Measurements from ENCODE around the gene CHIT1. TPM values are rescaled to one million over a fixed set of nuclear protein-coding genes. Genes with fewer than 3 reads are reported as not detected.

Gene CHIT1
- total RNA-seq (2016; rRNA removed; fragmentation: Illumina TruSeq; extraction: Trizol) (not detected in 2 replicates), polyA plus RNA-seq (2011; rRNA removed) (not detected in 2 replicates), polyA minus RNA-seq (2011; rRNA and poly(A)+ RNA removed; ENCODE audit: low replicate concordance) (0.16 TPM in 1 of 2 replicates, not detected in the other), Bru-seq, nascent RNA (percentile 7 among the genes with signal in this experiment), BruChase-seq, experiment 1, labeled RNA remaining after a 6-hour chase (not detected), BruChase-seq, experiment 2, labeled RNA remaining after a 2-hour chase (not detected)
- not detected in 2 replicates for total RNA-seq (2016; cell fraction: cytosol; rRNA removed; fragmentation: Illumina TruSeq; extraction: Trizol; ENCODE audit: low read depth)
- not detected in 2 replicates for total RNA-seq (2016; cell fraction: insoluble cytoplasmic fraction; rRNA removed; fragmentation: Illumina TruSeq; extraction: Trizol)
- not detected in 2 replicates for total RNA-seq (2016; cell fraction: membrane; rRNA removed; fragmentation: Illumina TruSeq; extraction: Trizol)
- not detected in 2 replicates for total RNA-seq (2016; cell fraction: nucleus; rRNA removed; fragmentation: Illumina TruSeq; extraction: Trizol)
- not detected in 2 replicates for polyA plus RNA-seq (2011; cell fraction: cytosol; rRNA removed)
- not detected in 2 replicates for polyA plus RNA-seq (2011; cell fraction: nucleus; rRNA removed)
- polyA plus RNA-seq (2012) = not detected in 2 replicates
- not detected in 2 replicates for polyA plus RNA-seq (2016; cell fraction: cytosol; fragmentation: Illumina TruSeq; extraction: Trizol; ENCODE audit: low read depth)
- polyA plus RNA-seq (2016; cell fraction: insoluble cytoplasmic fraction; fragmentation: Illumina TruSeq; extraction: Trizol; ENCODE audit: low read depth) = not detected in 2 replicates
- not detected in 2 replicates for polyA plus RNA-seq (2016; cell fraction: membrane; fragmentation: Illumina TruSeq; extraction: Trizol; ENCODE audit: low read depth)
- polyA plus RNA-seq (2016; cell fraction: nucleus; fragmentation: Illumina TruSeq; extraction: Trizol; ENCODE audit: insufficient read depth, low read depth) = not detected in 2 replicates
- polyA minus RNA-seq (2011; cell fraction: cytosol; rRNA and poly(A)+ RNA removed) = not detected in 2 replicates
- polyA minus RNA-seq (2011; cell fraction: nucleus; rRNA and poly(A)+ RNA removed) = not detected in 2 replicates
- long read RNA-seq, experiment 1 = 0 reads
- long read RNA-seq, experiment 2 = 0 reads

GRCh38 chr1:203229471-203230135 lies at the start of gene CHIT1:
CHIT1 (minus strand) TSS chr1:203229673; CDS start chr1:203229636, 37 bp downstream.
- no peaks in the 10 kb centered on the region for H3K79me2 ChIP-seq (ENCODE audit: insufficient read depth, low read length)
- in situ Hi-C loops (cut with HindIII; ENCODE audit: extremely low pct_ligation_motif_present, low pct_unique_long_range_greater_than_20kb) (no loop called here), intact Hi-C loops (cut with micrococcal nuclease; ENCODE audit: unreplicated experiment) (no loop called here)
- no peaks in the 10 kb centered on the region for H4K20me1 ChIP-seq (ENCODE audit: insufficient read depth, low read length)
- no peaks in the 10 kb centered on the region for H3K9me3 ChIP-seq (ENCODE audit: low read length)
- no peaks in the 10 kb centered on the region for H3K4me1 ChIP-seq (ENCODE audit: insufficient read depth, low read length)
- no peak within 1 kb of the TSS for H3K27ac ChIP-seq (ENCODE audit: extremely low read length, insufficient read depth, low read length)
- no peak within 1 kb of the TSS for H2AFZ ChIP-seq (ENCODE audit: low read length)
- CTCF ChIA-PET (ENCODE audit: low intra/inter-chr PET ratio, low total read pairs) = no interaction called here
- POLR2A ChIA-PET = no interaction called here
- ATAC-seq (no peak), DNase-seq (ENCODE audit: low spot score) (no peak), FAIRE-seq (no peak)
- no peak within 1 kb of the TSS for H3K4me2 ChIP-seq (ENCODE audit: low read depth, low read length)
- no peak within 1 kb of the TSS for H3K4me3 ChIP-seq (replicated peaks in 1 of 3; ENCODE audit: insufficient read depth in 1 of 3, low read depth in 2 of 3, low read length in 3 of 3)
- 40% methylated on average over 6 of the region's 7 CpGs for WGBS (ENCODE audit: low lambda C conversion rate)
- no peak within 1 kb of the TSS for H3K9ac ChIP-seq (ENCODE audit: insufficient read depth, low read depth, low read length)
- H3K27me3 ChIP-seq (ENCODE audit: control insufficient read depth in 1 of 2, insufficient read depth in 2 of 2, low read length in 2 of 2) = peaks cover 0 to 22% of the 10 kb centered on the region in 2 experiments; a peak in 3 of 5 replicates
- BruUV-seq (replicated peaks) = no TSS peak
- H3K36me3 ChIP-seq (replicated peaks in 1 of 2; ENCODE audit: control insufficient read depth in 1 of 2, insufficient read depth in 2 of 2, low read length in 2 of 2) = no peaks in the 10 kb centered on the region
- TF ChIP-seq ZNF660 (CRISPR knock-in tag; IDR thresholded peaks at IDR 0.05; ENCODE audit: borderline replicate concordance, low read depth) = no peak
- no peak for TF ChIP-seq DR1 (CRISPR knock-in tag; IDR thresholded peaks at IDR 0.05)
- TF ChIP-seq ETV5 (CRISPR knock-in tag; IDR thresholded peaks at IDR 0.05; ENCODE audit: borderline replicate concordance) = no peak
- no peak for TF ChIP-seq ZNF337 (CRISPR knock-in tag; IDR thresholded peaks at IDR 0.05; ENCODE audit: borderline replicate concordance, low read depth)
- no peak for TF ChIP-seq NRL (CRISPR knock-in tag; IDR thresholded peaks at IDR 0.05; ENCODE audit: borderline replicate concordance)
- TF ChIP-seq, protein P1, sequence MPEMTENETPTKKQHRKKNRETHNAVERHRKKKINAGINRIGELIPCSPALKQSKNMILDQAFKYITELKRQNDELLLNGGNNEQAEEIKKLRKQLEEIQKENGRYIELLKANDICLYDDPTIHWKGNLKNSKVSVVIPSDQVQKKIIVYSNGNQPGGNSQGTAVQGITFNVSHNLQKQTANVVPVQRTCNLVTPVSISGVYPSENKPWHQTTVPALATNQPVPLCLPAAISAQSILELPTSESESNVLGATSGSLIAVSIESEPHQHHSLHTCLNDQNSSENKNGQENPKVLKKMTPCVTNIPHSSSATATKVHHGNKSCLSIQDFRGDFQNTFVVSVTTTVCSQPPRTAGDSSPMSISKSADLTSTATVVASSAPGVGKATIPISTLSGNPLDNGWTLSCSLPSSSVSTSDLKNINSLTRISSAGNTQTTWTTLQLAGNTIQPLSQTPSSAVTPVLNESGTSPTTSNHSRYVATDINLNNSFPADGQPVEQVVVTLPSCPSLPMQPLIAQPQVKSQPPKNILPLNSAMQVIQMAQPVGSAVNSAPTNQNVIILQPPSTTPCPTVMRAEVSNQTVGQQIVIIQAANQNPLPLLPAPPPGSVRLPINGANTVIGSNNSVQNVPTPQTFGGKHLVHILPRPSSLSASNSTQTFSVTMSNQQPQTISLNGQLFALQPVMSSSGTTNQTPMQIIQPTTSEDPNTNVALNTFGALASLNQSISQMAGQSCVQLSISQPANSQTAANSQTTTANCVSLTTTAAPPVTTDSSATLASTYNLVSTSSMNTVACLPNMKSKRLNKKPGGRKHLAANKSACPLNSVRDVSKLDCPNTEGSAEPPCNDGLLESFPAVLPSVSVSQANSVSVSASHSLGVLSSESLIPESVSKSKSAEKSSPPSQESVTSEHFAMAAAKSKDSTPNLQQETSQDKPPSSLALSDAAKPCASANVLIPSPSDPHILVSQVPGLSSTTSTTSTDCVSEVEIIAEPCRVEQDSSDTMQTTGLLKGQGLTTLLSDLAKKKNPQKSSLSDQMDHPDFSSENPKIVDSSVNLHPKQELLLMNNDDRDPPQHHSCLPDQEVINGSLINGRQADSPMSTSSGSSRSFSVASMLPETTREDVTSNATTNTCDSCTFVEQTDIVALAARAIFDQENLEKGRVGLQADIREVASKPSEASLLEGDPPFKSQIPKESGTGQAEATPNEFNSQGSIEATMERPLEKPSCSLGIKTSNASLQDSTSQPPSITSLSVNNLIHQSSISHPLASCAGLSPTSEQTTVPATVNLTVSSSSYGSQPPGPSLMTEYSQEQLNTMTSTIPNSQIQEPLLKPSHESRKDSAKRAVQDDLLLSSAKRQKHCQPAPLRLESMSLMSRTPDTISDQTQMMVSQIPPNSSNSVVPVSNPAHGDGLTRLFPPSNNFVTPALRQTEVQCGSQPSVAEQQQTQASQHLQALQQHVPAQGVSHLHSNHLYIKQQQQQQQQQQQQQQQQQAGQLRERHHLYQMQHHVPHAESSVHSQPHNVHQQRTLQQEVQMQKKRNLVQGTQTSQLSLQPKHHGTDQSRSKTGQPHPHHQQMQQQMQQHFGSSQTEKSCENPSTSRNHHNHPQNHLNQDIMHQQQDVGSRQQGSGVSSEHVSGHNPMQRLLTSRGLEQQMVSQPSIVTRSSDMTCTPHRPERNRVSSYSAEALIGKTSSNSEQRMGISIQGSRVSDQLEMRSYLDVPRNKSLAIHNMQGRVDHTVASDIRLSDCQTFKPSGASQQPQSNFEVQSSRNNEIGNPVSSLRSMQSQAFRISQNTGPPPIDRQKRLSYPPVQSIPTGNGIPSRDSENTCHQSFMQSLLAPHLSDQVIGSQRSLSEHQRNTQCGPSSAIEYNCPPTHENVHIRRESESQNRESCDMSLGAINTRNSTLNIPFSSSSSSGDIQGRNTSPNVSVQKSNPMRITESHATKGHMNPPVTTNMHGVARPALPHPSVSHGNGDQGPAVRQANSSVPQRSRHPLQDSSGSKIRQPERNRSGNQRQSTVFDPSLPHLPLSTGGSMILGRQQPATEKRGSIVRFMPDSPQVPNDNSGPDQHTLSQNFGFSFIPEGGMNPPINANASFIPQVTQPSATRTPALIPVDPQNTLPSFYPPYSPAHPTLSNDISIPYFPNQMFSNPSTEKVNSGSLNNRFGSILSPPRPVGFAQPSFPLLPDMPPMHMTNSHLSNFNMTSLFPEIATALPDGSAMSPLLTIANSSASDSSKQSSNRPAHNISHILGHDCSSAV (CRISPR knock-in tag; IDR thresholded peaks at IDR 0.05; ENCODE audit: borderline replicate concordance) = no peak
- no peak for TF ChIP-seq HMGA1 (CRISPR knock-in tag; conservative IDR thresholded peaks at IDR 0.05)
- TF ChIP-seq MAFK (conservative IDR thresholded peaks at IDR 0.05 in 1 of 2, IDR thresholded peaks at IDR 0.05 in 1 of 2; ENCODE audit: low read length in 2 of 2) = no peak
- TF ChIP-seq, protein P2, sequence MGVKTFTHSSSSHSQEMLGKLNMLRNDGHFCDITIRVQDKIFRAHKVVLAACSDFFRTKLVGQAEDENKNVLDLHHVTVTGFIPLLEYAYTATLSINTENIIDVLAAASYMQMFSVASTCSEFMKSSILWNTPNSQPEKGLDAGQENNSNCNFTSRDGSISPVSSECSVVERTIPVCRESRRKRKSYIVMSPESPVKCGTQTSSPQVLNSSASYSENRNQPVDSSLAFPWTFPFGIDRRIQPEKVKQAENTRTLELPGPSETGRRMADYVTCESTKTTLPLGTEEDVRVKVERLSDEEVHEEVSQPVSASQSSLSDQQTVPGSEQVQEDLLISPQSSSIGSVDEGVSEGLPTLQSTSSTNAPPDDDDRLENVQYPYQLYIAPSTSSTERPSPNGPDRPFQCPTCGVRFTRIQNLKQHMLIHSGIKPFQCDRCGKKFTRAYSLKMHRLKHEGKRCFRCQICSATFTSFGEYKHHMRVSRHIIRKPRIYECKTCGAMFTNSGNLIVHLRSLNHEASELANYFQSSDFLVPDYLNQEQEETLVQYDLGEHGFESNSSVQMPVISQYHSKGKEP (CRISPR knock-in tag; IDR thresholded peaks at IDR 0.05) = no peak

Data from HepG2 (cell line).